NCI-H2227 treated with DMSO at 0.1 percent for 48 hours (cell line): ENCODE measurements around the gene SIAH1.
"Not testable (repeated sequence)": the region's sequence is repeated elsewhere in the genome, so short reads cannot be mapped to it uniquely, and the experiment has no call there.

Experiments used
- DNase-seq: peaks from one replicate; lab custom pipeline; 2025; lab: John Stamatoyannopoulos, UW

Gene SIAH1

DNA sequence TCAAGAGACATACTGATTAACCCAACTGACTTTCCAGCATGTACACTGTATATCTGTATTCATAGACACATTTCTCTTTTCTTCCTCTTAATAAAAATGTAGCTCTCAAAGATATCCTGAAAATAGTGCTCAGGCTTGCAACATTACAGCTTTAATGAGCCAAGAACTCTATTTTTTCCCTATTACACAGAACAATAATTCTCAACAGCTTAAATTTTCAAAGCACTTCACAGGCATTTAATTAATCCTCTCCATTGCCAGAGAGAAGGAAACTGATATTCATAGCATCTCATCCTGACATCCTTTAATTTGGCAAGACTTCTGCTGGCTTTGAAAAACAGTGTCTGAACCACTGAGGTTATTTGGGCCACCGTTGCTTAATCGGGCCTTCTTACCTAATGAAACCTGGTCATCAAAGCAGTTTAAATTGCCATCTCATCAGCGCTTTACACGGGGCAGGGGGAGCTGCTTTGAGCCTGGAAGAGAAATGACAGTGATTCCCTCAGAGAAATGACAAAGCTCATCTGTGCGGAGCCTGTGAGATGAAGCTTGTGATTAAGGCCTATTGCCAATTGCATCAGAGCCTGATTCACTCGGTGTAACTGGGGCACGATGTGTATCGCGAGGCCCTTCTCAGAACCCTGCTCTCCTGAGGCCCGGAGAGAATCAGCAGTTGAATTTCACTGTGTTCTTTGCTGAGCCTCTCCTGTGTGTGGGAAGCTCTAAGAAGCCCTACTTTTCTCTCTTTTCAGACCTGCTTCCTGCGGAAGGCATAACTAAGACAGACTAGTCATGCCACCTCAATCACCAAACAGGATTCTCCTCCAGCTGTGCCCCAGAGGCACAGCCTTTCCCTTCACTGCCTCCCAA is 8.5 kb upstream of the SIAH1 start:
- DNase-seq: no peak

DNA sequence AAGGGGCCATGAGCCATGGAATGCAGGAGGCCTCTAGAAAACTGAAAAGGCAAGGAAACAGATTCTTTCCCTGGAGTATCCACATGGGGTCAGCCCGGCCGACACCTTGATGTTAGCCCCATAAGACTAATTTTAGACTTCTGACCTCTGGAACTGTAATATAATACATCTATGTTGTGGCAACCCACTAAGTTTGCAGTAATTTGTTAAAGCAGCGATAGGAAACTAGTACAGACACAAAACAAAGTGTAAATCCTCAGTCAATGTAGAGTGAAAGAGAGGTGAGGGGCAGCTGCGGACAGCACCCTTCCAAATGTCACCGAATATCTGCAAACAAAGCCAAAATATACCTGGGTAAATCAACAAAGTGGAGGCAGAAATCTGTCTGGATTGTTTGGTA is 7.2 kb upstream of the SIAH1 start:
- DNase-seq: no peak

DNA sequence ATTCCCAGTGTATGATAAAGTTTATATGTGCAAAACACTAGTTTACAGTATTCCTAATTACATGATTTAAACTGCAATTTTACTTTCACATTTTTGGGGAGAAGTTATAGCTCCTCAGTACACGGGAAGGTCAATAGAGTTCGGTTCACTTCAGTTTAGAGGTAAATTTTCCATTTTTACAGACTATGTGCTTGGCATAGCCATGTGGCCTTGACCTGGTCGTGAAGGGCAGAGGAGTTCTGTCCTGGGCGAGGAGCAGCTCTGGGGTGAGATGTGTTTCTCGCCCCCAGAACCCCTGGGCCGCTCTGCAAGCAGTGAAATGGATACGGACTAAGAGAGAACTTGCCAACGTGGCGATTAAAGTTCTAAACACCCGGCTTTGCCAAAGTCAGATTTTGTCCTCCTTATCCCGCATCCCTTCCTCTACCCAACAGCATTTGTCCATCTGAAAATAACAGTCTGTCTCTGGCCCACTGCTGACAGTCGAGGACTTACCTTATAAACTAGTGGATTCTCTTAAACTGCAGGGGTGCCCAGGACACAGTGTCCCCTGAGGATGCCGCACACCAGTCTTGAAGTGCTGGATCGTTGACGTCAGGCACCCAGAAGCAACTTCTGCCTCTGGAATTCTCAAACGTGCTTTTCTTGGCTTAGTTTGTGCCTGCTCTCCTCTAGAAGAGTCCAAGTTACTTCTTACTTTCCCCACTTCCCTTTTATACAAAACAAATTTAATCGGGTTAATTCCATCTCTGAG is 1.5 kb upstream of the SIAH1 start:
- no peak for DNase-seq

DNA sequence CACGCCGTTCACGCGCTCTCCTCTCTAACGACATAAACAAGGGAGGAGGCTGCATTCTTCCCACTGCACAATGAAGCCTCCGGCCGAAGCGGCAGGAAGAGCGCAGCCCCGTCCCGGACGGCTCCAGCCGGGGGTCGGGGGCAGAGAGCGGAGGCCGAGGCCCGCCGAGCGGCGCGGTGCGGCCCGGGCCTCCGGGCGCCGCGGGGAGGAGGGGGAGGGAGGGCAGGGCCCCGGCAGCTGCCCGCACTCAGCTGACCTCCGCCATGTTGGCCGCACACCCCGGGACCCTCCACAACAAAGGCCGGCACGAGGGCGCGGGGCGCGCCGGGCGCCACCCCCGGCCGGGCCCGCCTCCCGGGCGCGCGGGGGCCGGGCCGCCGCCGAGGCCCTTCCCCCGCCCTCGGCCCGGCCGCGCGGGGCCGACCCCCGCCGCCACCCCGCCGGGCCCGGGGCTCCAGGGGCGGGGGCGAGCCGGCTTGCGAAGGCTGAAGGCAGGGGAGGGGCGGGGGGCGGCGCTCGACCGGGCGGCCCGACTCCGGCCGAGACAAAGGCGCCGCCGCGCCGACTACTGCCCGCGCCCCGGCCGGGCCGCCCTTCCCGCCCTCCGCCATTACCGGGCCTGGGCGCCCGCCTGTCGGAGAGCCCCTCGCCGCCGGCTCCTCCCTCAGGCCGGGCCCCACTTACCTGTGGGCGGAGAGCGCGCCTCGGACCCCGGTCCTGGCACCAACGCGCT is 527 bp downstream of the SIAH1 start:
- DNase-seq: no peak

DNA sequence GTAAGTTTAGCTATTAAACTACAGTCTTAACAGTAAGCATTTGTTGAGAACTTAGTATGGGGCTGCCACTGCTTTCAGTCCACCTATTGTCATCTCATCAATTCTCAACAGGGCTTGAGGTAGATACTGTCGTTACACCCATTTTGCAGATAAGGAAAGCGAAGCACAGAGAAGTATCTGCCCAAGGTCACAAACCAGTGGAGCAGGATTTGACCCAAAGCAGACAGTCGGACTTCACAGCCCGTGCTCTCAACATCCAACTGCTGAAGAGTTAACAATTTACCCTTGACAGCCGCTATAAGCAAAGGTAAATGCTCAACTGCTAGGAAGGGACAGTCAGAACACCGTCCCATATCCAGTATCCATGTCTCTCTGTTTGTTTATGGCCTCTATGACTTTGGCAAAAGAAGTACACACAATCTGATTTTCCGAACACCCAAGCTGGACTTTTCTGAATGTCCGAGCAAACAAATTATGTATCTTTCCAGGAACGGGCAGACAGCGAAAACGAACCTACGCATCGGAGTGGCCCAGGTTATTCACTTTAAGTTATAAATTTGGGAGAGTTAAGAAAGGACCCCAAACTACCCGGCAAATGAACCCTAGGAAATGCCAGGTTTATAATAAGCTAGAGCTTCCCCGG is 1.2 kb downstream of the SIAH1 start:
- no peak for DNase-seq

DNA sequence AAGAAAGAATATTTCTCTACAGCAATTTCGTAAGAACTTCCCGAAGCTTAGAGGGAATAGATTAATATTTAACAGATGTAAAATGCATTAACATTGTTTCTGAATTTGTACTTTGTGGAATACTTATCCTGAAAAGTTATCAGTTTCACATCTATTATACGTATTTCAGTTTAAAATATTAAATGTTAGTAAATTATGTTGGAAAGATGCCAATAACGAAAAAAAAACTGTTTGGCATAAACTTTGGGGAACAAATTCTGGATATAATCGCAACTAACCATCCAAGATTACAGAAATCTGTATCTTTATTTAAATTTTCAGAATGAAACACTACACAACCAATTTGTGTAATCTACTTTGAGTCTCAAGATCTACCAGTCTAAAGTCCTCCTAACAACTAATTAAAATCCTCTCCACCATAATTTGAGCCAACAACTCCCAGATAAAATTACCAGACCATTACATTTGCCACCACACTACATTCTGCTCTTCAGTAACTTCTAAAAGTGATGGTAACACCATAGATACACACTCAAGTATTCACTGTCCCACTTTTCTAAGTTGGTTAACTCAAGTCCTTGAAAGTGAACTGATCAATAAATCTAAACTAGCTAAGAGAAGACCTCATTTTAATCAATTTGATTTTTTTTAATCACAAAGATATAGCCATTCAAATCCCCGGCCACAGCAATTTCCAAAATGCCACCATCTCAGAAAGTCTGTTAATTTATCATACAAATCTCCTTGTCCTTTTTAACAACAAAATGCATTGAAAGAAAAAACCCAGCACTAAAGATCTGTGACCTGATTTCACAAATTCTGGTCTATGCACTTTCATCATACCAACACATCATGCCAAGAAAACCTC is 2.0 kb downstream of the SIAH1 start:
- DNase-seq: no peak

DNA sequence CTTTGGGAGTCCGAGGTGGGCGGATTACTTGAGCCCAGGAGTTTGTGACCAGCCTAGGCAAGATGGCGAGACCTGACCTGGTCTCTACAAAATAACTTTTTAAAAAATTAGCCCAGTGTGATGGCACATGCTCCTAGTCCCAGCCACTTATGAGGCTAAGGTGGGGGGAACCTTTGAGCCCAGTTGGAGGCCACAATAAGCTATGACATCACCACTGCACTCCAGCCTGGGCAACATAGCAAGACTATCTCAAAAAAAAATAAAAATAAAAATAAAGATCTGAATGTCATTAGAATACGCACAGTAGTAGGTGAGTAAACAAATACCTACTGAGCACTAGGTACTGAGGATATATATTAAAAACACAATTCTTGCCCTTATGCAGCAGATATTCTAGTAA is 3.1 kb downstream of the SIAH1 start:
- DNase-seq: no peak

DNA sequence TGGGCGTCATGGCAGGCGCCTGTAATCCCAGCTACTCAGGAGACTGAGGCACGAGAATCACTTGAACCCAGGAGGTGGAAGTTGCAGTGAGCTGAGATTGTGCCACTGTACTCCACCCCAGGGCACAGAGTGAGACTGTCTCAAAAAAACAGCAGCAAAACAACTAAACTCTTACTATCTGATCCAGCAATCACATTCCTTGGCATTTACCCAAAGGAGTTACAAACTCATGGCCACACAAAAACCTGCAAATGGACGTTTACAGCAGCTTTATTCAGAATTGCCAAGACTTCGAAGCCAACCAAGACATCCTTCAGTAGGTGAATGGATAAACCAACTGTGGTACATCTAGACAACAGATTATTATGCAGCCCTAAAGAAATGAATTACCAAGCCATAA is 4.0 kb downstream of the SIAH1 start:
- DNase-seq: no peak

DNA sequence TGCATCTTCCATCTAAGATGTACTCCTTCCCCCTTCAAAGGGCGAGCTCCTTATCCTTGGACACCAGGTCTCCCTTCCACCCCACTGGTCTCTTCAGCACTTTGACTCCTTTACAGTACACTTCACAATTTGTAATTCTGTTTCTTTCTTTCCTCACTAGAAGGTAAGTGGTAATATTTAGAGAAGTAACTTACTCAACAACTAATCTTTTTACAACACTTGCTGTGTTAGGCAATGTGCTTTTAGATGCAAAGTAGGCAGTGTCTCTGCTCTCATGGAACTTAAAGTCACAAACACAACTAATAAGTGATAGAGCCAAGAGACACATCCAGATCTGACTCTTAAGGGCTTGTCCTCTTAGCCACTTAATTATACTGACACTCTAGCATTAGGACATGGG is 6.4 kb downstream of the SIAH1 start:
- no peak for DNase-seq

DNA sequence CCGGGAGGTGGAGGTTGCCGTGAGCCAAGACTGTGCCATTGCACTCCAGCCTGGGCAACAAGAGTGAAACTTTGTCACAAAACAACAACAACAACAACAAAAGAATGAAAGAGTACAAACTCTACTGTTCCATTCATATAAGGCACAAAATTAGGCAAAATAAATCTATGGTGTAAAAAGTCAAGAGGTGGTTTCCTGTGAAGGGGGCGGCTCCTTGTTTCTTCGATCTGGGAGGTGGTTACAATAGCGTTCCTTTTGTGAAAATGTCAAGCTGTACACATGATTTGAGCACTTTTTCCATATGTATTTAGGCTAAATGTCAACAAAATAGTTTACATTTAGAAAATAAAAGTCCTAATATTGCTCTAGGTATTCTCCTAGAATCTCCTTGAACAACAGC is 6.9 kb downstream of the SIAH1 start:
- DNase-seq: no peak

DNA sequence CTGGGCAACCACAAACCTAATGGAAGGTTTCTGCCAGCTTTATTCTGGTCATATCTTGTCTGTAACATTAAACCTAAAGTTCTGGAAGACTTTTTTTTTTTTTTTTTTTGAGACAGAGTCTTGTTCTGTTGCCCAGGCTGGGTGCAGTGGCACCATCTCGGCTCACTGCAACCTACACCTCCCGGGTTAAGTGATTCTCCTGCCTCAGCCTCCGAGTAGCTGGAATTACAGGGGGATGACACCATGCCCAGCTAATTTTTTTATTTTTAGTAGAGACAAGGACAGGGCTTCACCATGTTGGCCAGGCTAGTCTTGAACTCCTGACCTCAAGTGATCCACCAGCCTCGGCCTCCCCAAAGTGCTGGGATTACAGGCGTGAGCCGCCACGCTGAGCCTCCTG is 7.9 kb downstream of the SIAH1 start:
- DNase-seq: not testable (repeated sequence)

DNA sequence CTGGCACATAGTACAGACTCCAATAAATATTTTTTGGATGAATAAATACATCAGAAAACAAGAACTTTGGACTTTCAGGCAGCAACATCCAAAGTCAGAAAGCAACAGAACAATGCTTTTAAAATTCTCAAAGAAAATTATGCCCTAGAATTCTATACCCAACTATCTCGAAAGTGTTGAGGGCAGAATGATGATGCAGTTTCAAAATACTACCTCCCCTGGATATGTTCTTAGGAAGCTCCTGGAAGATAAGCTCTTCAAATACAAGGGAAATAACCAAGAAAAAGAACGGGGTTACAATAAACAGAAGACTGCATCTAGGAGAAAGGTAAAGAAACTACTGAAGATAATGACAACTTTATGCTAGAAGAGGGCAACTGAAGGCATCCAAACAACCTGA is 11.0 kb downstream of the SIAH1 start:
- DNase-seq: no peak

DNA sequence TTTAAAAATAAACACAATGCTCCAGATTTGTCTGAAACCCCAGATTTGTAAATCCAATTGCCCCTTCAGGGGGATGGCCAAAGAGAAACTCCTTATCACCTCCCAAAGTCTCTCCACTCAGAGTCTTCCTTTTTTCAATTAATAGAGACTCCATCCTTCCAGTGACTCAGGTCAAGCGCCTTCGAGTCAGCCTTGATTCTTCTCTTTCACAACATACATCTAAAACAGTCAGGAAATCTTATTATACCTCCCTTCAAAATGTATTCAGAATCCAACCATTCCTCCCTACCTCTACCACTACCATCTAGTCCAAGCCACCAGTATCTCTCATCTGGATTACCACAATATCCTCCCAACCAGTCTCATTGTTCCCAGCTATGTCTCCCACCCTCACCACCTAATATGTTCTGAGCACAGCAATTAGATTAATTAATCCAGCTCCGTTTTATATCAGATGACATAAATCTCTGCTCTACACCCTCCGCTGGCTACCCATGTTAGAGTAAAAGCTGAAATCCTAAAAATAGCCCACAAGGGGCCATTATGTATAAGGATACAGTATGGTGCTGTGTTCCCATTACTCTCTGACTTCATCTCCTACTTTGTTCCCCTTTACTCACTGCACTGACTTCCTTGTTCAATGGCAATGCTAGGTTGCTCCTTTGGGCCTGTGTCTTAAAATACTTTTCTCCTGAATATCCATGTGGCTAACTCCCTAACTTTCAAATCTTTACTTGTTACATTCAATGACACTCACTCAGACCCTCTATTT is 11.8 kb downstream of the SIAH1 start:
- no peak for DNase-seq

DNA sequence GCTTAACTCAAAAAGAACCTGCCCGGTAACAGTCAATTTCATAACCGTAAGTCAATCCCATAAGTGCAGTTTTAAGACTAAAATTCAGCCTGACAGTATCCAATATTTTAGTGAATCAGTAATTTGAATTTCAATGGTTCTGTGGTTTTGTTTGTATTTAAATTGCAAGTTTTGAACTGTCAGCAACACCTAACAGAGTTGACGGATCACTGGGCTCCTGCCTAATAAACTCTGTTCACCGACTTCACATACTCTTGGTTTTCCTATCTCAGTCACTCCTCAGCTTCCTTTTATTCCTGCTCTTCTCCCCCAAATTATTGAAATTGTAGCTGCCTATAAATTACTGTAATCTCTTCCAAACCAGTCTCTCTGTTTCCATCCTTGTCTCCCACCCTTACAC is 12.5 kb downstream of the SIAH1 start:
- DNase-seq: no peak

DNA sequence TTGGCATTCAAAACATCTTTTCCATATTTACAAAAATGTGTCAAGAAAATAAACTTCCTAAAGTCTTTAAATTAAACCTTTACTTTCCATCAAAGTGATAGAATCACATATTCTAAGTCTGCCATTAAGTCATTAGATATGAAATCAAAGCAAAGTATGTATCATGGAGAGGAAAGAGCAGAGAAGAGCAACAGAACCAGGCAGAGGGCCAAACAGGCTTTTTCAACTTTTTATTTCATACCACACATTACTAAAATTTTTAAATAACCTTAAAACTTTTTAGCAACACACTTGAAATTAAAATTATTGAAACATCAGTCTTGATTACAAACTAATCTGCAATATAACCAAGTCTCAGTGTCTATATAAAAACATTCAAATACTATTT is 13.8 kb downstream of the SIAH1 start:
- DNase-seq: no peak

DNA sequence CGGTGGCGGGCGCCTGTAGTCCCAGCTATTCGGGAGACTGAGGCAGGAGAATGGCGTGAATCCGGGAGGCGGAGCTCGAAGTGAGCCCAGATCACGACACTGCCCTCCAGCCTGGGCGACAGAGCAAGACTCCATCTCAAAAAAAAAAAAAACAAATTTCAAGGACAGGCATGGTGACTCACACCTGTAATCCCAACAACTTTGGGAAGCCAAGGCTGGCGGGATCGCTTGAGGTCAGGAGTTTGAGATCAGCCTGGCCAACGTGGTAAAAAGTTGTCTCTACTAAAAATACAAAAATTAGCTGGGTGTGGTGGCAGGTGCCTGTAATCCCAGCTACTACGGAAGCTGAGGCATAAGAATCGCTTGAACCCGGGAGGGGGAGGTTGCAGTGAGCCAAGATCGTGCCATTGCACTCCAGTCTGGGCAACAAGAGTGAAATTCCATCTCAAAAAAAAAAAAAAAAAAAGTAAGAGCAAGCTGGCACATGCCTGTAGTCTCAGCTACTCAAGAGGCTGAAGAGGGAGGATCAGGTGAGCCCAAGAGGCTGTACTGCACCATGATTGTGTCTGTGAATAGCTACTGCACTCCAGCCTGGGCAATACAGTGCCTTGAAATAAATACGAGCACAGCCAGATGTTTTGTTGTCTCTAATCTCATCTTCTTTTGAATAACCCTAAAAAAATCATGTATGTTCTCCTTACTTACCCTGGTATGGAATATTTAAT is 14.4 kb downstream of the SIAH1 start:
- DNase-seq: not testable (repeated sequence)

DNA sequence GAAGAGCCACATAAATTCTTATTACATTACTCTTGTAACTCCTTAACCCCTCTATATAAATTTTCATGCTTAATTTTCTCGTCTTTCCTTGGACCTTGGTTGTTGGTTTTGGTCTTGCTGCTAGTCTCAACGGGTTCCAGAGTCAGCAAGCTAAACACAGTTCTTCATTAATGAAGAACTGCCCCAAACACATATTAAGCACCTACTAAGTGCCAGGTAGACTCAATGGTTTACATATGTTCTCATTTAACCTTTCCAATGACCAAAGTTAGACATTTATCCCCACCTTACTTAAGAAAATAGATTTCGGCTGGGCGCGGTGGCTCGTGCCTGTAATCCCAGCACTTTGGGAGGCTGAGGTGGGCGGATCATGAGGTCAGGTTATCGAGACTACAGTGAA is 15.0 kb downstream of the SIAH1 start:
- DNase-seq: no peak

DNA sequence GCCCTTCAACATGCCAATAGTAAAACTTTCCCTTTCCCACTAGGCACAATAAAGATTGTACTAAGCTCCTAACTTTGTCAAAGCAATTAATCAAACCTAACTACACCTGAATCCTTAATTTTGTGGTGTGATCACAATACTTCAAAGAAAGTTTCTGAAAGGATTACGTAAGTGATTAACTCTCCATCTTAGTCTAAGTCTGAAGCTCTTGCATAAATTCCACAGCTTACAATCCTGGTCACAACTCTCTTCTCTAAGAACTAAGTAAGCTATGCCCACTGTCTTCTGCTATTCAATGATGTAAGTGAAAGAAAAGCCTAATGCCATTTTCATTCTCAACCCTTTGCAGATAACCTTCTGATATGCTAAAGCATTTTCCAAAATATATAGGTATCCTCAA is 15.4 kb downstream of the SIAH1 start:
- DNase-seq: no peak

DNA sequence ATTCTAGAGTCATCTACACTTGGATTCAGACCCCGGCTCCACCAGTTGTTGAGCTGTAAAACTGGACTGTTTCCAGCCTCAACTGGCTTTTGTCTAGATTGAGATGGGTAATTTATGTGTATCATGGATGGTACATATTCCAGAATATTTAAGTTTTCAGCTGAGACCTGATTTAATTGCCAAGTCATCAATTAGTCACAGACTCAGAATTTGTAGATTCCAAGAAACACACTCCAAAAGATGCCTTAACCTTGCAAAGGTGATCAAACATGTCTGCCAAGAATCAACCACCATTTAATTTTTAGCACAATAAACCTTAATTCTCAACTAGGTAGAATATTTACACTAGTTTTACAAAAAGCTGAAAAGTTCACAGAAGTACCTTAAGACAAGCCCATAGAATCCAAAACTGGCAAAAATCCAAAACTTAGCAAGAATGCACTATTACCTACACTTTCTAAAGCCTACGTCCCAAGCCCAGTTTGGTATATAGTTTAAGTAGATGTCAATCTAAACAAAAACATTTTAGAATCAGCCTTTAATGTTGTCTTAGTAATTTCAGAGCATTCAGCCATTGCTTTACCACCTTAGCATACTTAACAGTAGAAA is 17.7 kb downstream of the SIAH1 start:
- no peak for DNase-seq
